ENCODE measurements around the gene RAB5IF.

GRCh38 chr20:36646678-36647077 lies 41.1 kb downstream of the RAB5IF start:
- TF ChIP-seq CTCF (IDR thresholded peaks at IDR 0.05) (no peak), EP300 (IDR thresholded peaks at IDR 0.05) (no peak)
